ENCODE data around the gene HMGB3. TPM values are rescaled to one million over a fixed set of nuclear protein-coding genes. Genes with fewer than 3 reads are reported as not detected.
A peak's percentile ranks its signal among the peaks of the same experiment; 100 is the strongest.
"Not testable (repeated sequence)": the region's sequence is repeated elsewhere in the genome, so short reads cannot be mapped to it uniquely, and the experiment has no call there.

Gene HMGB3
- total RNA-seq, 2 experiments from 2014 or later = 24.5 to 25.4 TPM

DNA sequence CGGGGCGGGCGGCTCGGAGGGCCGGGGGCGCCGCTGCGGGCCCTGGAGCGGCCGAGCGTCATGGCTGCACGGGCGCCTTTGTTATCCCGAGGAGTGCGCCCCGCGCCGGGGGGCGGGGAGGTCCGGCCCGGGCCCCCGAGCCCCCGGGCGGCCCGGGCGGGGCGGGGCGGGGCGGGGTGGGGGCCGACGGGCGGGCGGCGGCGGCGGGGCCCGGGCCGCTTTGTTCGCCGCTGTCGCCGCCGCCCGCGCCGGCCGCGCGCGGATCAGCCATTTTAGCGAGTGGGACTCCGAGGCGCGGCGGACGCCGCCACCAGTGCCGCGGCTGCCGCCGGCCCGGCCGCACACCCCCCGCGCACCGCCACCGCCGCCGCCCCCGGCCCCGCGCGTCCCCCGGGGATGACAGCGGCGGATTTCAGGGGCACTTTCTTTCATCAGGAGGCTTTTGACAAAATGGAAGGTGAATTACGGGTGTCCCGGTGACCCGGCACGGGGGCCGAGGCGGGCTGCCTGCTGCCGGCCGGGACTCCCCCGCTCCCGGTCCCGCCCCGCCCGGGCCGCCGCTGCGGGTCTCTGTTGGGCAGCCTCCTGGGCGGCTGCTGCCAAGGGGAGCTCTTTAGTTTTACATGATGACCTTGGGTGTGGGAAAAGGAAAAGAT lies 1.2 kb downstream of the HMGB3 start:
- H3K27ac Mint-ChIP-seq = peak overlapping the region; percentile 37
- ChIA-PET POLR2A (no interaction called here), CTCF (no interaction called here)
- peaks cover 4% of the 10 kb centered on the region for H3K4me1 Mint-ChIP-seq (ENCODE audit: low read depth)
- peaks cover 20% of the 10 kb centered on the region for H3K27me3 Mint-ChIP-seq
- ATAC-seq (no peak), DNase-seq (peak; percentile 4)
- peak overlapping the region; percentile 73 for H3K4me3 Mint-ChIP-seq
- peaks cover 19% of the 10 kb centered on the region for H3K36me3 Mint-ChIP-seq (ENCODE audit: low read depth)
- intact Hi-C loops (cut with micrococcal nuclease) = no loop called here
- no peaks in the 10 kb centered on the region for H3K9me3 Mint-ChIP-seq
- TF ChIP-seq, protein P1, sequence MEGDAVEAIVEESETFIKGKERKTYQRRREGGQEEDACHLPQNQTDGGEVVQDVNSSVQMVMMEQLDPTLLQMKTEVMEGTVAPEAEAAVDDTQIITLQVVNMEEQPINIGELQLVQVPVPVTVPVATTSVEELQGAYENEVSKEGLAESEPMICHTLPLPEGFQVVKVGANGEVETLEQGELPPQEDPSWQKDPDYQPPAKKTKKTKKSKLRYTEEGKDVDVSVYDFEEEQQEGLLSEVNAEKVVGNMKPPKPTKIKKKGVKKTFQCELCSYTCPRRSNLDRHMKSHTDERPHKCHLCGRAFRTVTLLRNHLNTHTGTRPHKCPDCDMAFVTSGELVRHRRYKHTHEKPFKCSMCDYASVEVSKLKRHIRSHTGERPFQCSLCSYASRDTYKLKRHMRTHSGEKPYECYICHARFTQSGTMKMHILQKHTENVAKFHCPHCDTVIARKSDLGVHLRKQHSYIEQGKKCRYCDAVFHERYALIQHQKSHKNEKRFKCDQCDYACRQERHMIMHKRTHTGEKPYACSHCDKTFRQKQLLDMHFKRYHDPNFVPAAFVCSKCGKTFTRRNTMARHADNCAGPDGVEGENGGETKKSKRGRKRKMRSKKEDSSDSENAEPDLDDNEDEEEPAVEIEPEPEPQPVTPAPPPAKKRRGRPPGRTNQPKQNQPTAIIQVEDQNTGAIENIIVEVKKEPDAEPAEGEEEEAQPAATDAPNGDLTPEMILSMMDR (IDR thresholded peaks at IDR 0.05) = no peak

DNA sequence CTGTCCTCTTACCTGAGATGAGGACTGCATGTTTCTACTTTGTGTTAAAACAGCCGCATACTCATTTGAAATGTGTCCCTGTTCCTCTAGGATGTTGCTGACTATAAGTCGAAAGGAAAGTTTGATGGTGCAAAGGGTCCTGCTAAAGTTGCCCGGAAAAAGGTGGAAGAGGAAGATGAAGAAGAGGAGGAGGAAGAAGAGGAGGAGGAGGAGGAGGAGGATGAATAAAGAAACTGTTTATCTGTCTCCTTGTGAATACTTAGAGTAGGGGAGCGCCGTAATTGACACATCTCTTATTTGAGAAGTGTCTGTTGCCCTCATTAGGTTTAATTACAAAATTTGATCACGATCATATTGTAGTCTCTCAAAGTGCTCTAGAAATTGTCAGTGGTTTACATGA lies 4.6 kb downstream of the HMGB3 start:
- H3K4me3 Mint-ChIP-seq; H3K9me3 Mint-ChIP-seq; ATAC-seq; CTCF ChIA-PET; H3K27ac Mint-ChIP-seq; intact Hi-C loops (cut with micrococcal nuclease); POLR2A ChIA-PET; H3K4me1 Mint-ChIP-seq (ENCODE audit: low read depth); DNase-seq: not testable (repeated sequence)
- peaks cover 10% of the 10 kb centered on the region for H3K27me3 Mint-ChIP-seq
- peaks cover 19% of the 10 kb centered on the region for H3K36me3 Mint-ChIP-seq (ENCODE audit: low read depth)

DNA sequence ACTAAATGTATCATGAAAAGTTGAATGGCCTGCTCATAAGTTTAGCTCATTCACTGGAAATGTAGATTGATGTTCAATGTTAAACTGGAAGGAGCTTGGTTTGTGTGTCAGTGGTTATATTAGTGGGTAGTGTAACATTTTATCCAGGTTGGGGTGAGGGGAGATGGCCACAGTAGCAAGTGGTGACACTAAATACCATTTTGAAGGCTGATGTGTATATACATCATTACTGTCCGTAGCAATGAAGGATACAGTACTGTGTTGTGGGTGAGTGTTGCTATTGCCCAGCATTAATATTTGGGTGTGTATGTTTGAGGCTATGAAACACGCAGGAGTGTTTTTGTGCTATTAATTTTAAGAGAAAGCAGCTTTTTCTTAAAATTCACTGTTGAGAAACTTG lies 6.3 kb downstream of the HMGB3 start:
- ChIA-PET CTCF (no interaction called here), POLR2A (no interaction called here)
- peaks cover 10% of the 10 kb centered on the region for H3K27me3 Mint-ChIP-seq
- DNase-seq (no peak), ATAC-seq (no peak)
- peaks cover 19% of the 10 kb centered on the region for H3K36me3 Mint-ChIP-seq (ENCODE audit: low read depth)
- H3K4me3 Mint-ChIP-seq = no peak overlapping the region
- H3K9me3 Mint-ChIP-seq = no peaks in the 10 kb centered on the region
- H3K27ac Mint-ChIP-seq = no peak overlapping the region
- intact Hi-C loops (cut with micrococcal nuclease) = no loop called here
- TF ChIP-seq, protein P1 (IDR thresholded peaks at IDR 0.05) = no peak
- peaks cover 4% of the 10 kb centered on the region for H3K4me1 Mint-ChIP-seq (ENCODE audit: low read depth)

DNA sequence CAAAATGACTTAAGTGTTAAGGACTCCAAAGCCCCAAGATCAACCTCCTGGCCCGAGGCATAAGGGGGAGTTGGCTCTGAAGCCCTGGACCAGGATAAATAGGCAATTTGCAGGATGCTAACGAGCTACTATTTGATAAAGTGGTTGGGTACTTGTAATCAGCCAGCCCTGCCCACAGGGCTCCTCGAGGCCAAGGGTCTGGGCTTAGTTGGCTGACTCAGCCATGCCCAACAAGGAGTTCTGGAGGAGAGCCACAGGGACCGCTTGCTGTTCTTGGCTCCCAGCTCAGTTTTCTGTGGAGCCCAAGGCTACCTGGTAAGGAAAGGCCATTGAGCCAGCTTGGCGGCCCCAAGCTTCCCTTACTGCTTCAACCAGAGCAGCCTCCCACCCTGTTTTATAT lies 7.8 kb downstream of the HMGB3 start:
- ChIA-PET CTCF (interaction anchor here (1.8 kb wide), 1 partner anchor 219 kb away, joined by 6 read pairs; no protein-coding TSS in a partner anchor), POLR2A (no interaction called here)
- TF ChIP-seq, protein P1 (IDR thresholded peaks at IDR 0.05) = no peak
- H3K27me3 Mint-ChIP-seq = peaks cover 4% of the 10 kb centered on the region
- H3K4me3 Mint-ChIP-seq = no peak overlapping the region
- no peaks in the 10 kb centered on the region for H3K4me1 Mint-ChIP-seq (ENCODE audit: low read depth)
- DNase-seq = no peak
- no peak for ATAC-seq
- no peak overlapping the region for H3K27ac Mint-ChIP-seq
- no peaks in the 10 kb centered on the region for H3K9me3 Mint-ChIP-seq
- peaks cover 13% of the 10 kb centered on the region for H3K36me3 Mint-ChIP-seq (ENCODE audit: low read depth)
- intact Hi-C loops (cut with micrococcal nuclease) = no loop called here

DNA sequence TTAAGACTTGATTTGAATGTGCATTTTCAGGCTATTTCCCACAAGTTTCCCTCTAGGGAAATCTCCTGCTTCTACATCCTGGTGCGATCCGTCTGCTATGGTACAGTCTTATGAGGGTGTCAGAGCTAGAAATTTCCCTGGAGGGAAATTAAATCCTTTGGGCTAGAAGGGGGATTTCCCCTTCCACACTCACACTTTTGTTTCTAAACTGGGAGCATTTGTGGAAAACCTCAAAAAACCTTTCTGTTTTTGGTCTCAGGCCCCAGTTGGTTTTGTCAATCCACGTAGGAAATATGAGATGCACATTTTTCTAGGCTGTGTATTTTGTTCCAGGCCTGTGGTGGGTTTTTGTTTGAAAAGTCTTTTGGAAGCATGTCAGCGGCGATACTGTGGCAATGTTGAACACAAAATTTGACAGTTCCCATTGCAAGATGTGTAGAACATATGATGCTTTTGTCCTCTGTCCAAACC lies 17.8 kb downstream of the HMGB3 start:
- ChIA-PET CTCF (no interaction called here), POLR2A (no interaction called here)
- ATAC-seq (no peak), DNase-seq (no peak)
- Mint-ChIP-seq H3K9me3 (no peaks in the 10 kb centered on the region), H3K27ac (no peak overlapping the region), H3K27me3 (no peaks in the 10 kb centered on the region), H3K36me3 (ENCODE audit: low read depth) (no peaks in the 10 kb centered on the region), H3K4me3 (no peak overlapping the region), H3K4me1 (ENCODE audit: low read depth) (no peaks in the 10 kb centered on the region)
- intact Hi-C loops (cut with micrococcal nuclease) = no loop called here
- TF ChIP-seq, protein P1 (IDR thresholded peaks at IDR 0.05) = no peak

Measured in activated CD8-positive, alpha-beta T cell treated with anti-CD3 and anti-CD28 coated beads for 36 hours (primary cell).